HepG2 (cell line): ENCODE measurements around the gene ALS2CL. TPM values are rescaled to one million over a fixed set of nuclear protein-coding genes. Genes with fewer than 3 reads are reported as not detected.

Source experiments
- ATAC-seq: fragments of 200-7000 bp; cut with Tn5 transposase; 3 replicates; pipeline ENCODE4 v1.9.1; 2020; ENCODE audit warnings: mild to moderate bottlenecking, moderate library complexity
- BruUV-seq: library from RNA; stranded (reverse); fragments of 400-500 nt; replicated peaks from 2 replicates; lab custom pipeline; 2021; lab: Mats Ljungman, UMichigan
- CTCF ChIA-PET: fragments of 300-600 bp; formaldehyde crosslinking; extraction: SDS; loops from one replicate; lab custom pipeline; 2021; ENCODE audit warnings: low total read pairs, inconsistent platforms, low intra/inter-chr PET ratio; lab: Yijun Ruan, JAX
- POLR2A ChIA-PET: fragments of 350-600 bp; sonication (Branson Sonifier 250); formaldehyde crosslinking; loops from one replicate; lab custom pipeline; 2020; ENCODE audit warnings: antibody characterized with exemption, inconsistent platforms; lab: Yijun Ruan, JAX
- DNase-seq: peaks from one replicate; pipeline ENCODE4 v3.0.0-alpha.2; 2015; ENCODE audit warnings: low spot score
- FAIRE-seq: peaks from 3 replicates; lab custom pipeline; 2011; peaks lifted over from hg19 to GRCh38; lab: Jason Lieb, UNC
- H2AFZ ChIP-seq: one replicate; pipeline ENCODE4 v1.6.1; 2011; ENCODE audit warnings: low read length, inconsistent platforms
- H3K27ac ChIP-seq: fragments of 300-600 bp; 3 replicates; pipeline ENCODE4 v1.8.0; 2011; ENCODE audit warnings: mixed run types, mild to moderate bottlenecking, mixed read lengths, low read length, inconsistent platforms; ENCODE audit not compliant: insufficient read depth; ENCODE audit errors: extremely low read length
- H3K27me3 ChIP-seq, 2 experiments: fragments of 200-600 bp in 1 of 2; 2 replicates in 1 of 2; 3 replicates in 1 of 2; pipeline versions ENCODE4 v1.6.0 to v1.8.0; 2011; ENCODE audit warnings: low read length in 2 of 2, mild to moderate bottlenecking in 2 of 2, moderate library complexity in 2 of 2, inconsistent platforms in 1 of 2; ENCODE audit not compliant: insufficient read depth in 2 of 2, control insufficient read depth in 1 of 2
- H3K36me3 ChIP-seq, 2 experiments: fragments of 200-600 bp in 1 of 2; replicated peaks in 1 of 2; 2 replicates in 1 of 2; 3 replicates in 1 of 2; pipeline versions ENCODE4 v1.5.1 to v1.8.0; 2011; ENCODE audit warnings: low read length in 2 of 2, inconsistent platforms in 1 of 2; ENCODE audit not compliant: insufficient read depth in 2 of 2, control insufficient read depth in 1 of 2
- H3K4me1 ChIP-seq: 2 replicates; pipeline ENCODE4 v1.5.1; 2012; ENCODE audit warnings: low read length, inconsistent platforms; ENCODE audit not compliant: insufficient read depth
- H3K4me2 ChIP-seq: 2 replicates; pipeline ENCODE4 v1.6.0; 2011; ENCODE audit warnings: low read depth, low read length, inconsistent platforms
- H3K4me3 ChIP-seq, 3 experiments: fragments of 200-600 bp in 1 of 3; sonication (generic), shearing (Covaris generic) in 1 of 3; replicated peaks in 1 of 3; 2 replicates each; pipeline ENCODE4 v1.5.1; 2011 to 2016; ENCODE audit warnings: low read length in 3 of 3, inconsistent platforms in 2 of 3, low read depth in 2 of 3, mild to moderate bottlenecking in 2 of 3, control low read depth in 1 of 3, mixed read lengths in 1 of 3; ENCODE audit not compliant: insufficient read depth in 1 of 3
- H3K79me2 ChIP-seq: one replicate; pipeline ENCODE4 v1.6.1; 2011; ENCODE audit warnings: low read length, inconsistent platforms; ENCODE audit not compliant: insufficient read depth
- H3K9ac ChIP-seq: 2 replicates; pipeline ENCODE4 v1.6.0; 2011; ENCODE audit warnings: mild to moderate bottlenecking, low read depth, low read length, inconsistent platforms; ENCODE audit not compliant: insufficient read depth
- H3K9me3 ChIP-seq: 2 replicates; pipeline ENCODE4 v1.5.1; 2012; ENCODE audit warnings: mild to moderate bottlenecking, low read length
- H4K20me1 ChIP-seq: 2 replicates; pipeline ENCODE4 v1.6.0; 2011; ENCODE audit warnings: inconsistent platforms, mild to moderate bottlenecking, low read length, moderate library complexity; ENCODE audit not compliant: insufficient read depth
- ATM ChIP-seq: fragments of 450-650 bp; IDR thresholded peaks from 2 replicates; pipeline ENCODE4 v1.7.1; 2017; ENCODE audit warnings: mild to moderate bottlenecking, borderline replicate concordance
- CERS6 ChIP-seq: sonication (generic); formaldehyde crosslinking; IDR thresholded peaks from 2 replicates; pipeline ENCODE4 v1.5.0; 2020; ENCODE audit warnings: missing genetic modification reagents
- KLF16 ChIP-seq, 2 experiments: sonication (generic) in 1 of 2; formaldehyde crosslinking in 1 of 2; IDR thresholded peaks; 2 replicates each; pipeline versions ENCODE4 v1.6.1 to v1.8.0; 2016 to 2023; ENCODE audit warnings: missing genetic modification reagents in 2 of 2, missing compliant biosample characterization in 1 of 2
- MIER2 ChIP-seq: IDR thresholded peaks from 2 replicates; pipeline ENCODE4 v1.6.1; 2016; ENCODE audit warnings: missing biosample characterization, missing genetic modification reagents
- PCBP2 ChIP-seq: fragments of 200-400 bp; formaldehyde crosslinking; optimal IDR thresholded peaks from 2 replicates; pipeline ENCODE3; 2018; ENCODE audit warnings: low read length, low read depth; ENCODE audit not compliant: poor library complexity, severe bottlenecking
- SRY ChIP-seq: sonication (generic); formaldehyde crosslinking; IDR thresholded peaks from 2 replicates; pipeline ENCODE4 v1.8.0; 2022; ENCODE audit warnings: mild to moderate bottlenecking, missing genetic modification reagents
- TAF1 ChIP-seq: sonication (generic); formaldehyde crosslinking; IDR thresholded peaks from 2 replicates; pipeline ENCODE4 v1.4.0; 2020; ENCODE audit warnings: missing genetic modification reagents
- ZBTB1 ChIP-seq: sonication (generic); formaldehyde crosslinking; IDR thresholded peaks from 2 replicates; pipeline ENCODE4 v1.4.0; 2020; ENCODE audit warnings: missing genetic modification reagents, borderline replicate concordance
- ZNF34 ChIP-seq: sonication (generic); formaldehyde crosslinking; IDR thresholded peaks from 2 replicates; pipeline ENCODE4 v1.4.0; 2020; ENCODE audit warnings: mild to moderate bottlenecking, missing genetic modification reagents, borderline replicate concordance
- ZNF350 ChIP-seq: sonication (generic); formaldehyde crosslinking; IDR thresholded peaks from 2 replicates; pipeline ENCODE4 v1.4.0; 2020; ENCODE audit warnings: mild to moderate bottlenecking, low read depth, missing genetic modification reagents, borderline replicate concordance
- ZNF598 ChIP-seq: sonication (generic); formaldehyde crosslinking; IDR thresholded peaks from 2 replicates; pipeline ENCODE4 v1.5.1; 2020; ENCODE audit warnings: mild to moderate bottlenecking, missing genetic modification reagents, borderline replicate concordance
- ZNF709 ChIP-seq: sonication (generic); formaldehyde crosslinking; IDR thresholded peaks from 2 replicates; pipeline ENCODE4 v1.5.0; 2020; ENCODE audit warnings: mild to moderate bottlenecking, missing genetic modification reagents
- ZNF713 ChIP-seq: sonication (generic); formaldehyde crosslinking; IDR thresholded peaks from 2 replicates; pipeline ENCODE4 v1.4.0; 2020; ENCODE audit warnings: mild to moderate bottlenecking, missing genetic modification reagents
- ZNF781 ChIP-seq: sonication (generic); formaldehyde crosslinking; IDR thresholded peaks from 2 replicates; pipeline ENCODE4 v1.5.1; 2020; ENCODE audit warnings: borderline replicate concordance, mild to moderate bottlenecking, missing genetic modification reagents; ENCODE audit errors: not compliant biosample characterization
- ZNF782 ChIP-seq: sonication (generic); formaldehyde crosslinking; IDR thresholded peaks from 2 replicates; pipeline ENCODE4 v1.4.0; 2020; ENCODE audit warnings: missing genetic modification reagents, mild to moderate bottlenecking, borderline replicate concordance
- WGBS: methylation state at CpG from one replicate; pipeline ENCODE4 v1.1.6; 2017; ENCODE audit warnings: low lambda C conversion rate; 5-methylcytosine and 5-hydroxymethylcytosine counted together
- in situ Hi-C: cut with HindIII; loops from 2 replicates; pipeline ENCODE4 v1.10.0; 2017; ENCODE audit warnings: low pct_unique_long_range_greater_than_20kb; ENCODE audit not compliant: extremely low pct_ligation_motif_present
- intact Hi-C: fragments of 100-400 bp; cut with micrococcal nuclease; formaldehyde crosslinking; loops from one replicate; pipeline ENCODE4 v1.10.0; 2022; ENCODE audit not compliant: unreplicated experiment
- polyA plus RNA-seq, 8 experiments: library from polyadenylated mRNA; depleted of rRNA in 3 of 8; stranded (reverse) in 7 of 8; unstranded in 1 of 8; fragments of >200 nt; fragmentation: Illumina TruSeq in 4 of 8; extraction: Trizol in 4 of 8; gene quantifications; 2 replicates each; pipeline versions ENCODE4 v1.2.1 to v1.2.3, GENCODE V29; 2011 to 2016; ENCODE audit warnings: low read depth in 4 of 8, missing spikeins in 1 of 8, mixed read lengths in 1 of 8; ENCODE audit not compliant: insufficient read depth in 1 of 8
- total RNA-seq, 5 experiments: library from RNA; depleted of rRNA; stranded (reverse); fragments of >200 nt; fragmentation: Illumina TruSeq; extraction: Trizol; gene quantifications; 2 replicates each; pipeline ENCODE4 v1.2.3, GENCODE V29; 2016; ENCODE audit warnings: low read depth in 1 of 5
- TF ChIP-seq, protein P1 (sequence below): sonication (generic); formaldehyde crosslinking; IDR thresholded peaks from 2 replicates; pipeline ENCODE4 v1.5.1; 2020; ENCODE audit warnings: mild to moderate bottlenecking, missing genetic modification reagents, moderate library complexity

The ALS2CL gene
- total and polyA plus RNA-seq, 2 of the 13 experiments (the other 11 are each of a cell fraction or from before 2014, with no cell fraction given), result not detected

DNA sequence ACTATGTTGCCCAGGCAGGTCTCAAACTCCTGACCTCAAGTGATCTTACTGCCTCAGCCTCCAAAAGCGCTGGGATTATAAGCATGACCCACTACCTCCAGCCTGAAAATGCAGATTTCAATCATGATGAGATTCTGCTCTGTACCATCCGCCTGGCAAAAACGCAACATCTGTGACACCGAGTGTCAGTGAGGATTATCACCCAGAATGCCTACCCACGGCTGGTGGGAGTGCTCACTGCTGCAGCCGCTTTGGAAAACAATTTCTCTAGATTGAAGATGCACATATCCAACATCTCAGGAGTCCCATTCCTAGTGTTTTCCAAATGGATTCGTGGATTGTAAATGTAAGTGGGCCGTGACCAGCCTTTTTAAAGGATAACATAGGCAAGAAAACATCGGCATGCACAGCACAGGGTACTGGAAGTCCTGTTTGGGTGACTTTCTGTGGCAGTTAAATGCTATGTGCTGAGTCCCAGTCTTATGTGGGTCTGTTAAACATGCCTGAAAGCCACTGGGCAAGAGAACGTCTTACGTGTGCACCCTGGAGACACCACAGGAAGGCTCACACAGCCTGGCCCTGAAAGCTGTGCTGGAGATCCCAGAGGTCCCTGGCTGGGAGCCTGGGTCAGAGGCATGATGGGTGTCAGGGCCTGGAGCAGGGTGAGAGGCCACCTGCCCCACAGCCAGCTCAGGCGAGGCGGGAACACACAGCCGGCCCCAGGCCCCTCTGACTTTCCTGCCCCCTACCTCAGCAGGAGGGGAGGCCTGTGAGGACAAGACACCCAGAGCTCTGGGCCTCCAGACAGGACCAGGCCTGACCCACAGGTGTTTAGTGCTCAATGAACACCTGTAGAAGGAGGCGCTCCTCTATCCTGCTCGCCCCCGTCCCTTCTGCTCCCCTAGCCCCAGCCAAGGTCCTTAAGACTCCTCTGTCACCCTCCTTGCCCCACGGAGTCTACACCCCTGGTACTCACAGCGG is 23.3 kb upstream of the ALS2CL start:
- in situ Hi-C loops, result no loop called here
- BruUV-seq, result no TSS peak
- 0 out of 3 replicates have a peak, but pooled peaks have one; percentile 12 for ATAC-seq
- Histone ChIP-seq H3K4me2 (no peak overlapping the region), H3K9me3 (no peaks in the 10 kb centered on the region), H4K20me1 (no peaks in the 10 kb centered on the region), H3K4me3 (no peak overlapping the region), H3K79me2 (no peaks in the 10 kb centered on the region), H2AFZ (no peak overlapping the region), H3K4me1 (peaks cover 2% of the 10 kb centered on the region), H3K9ac (no peak overlapping the region), H3K36me3 (no peaks in the 10 kb centered on the region), H3K27me3 (peaks cover 4% of the 10 kb centered on the region in 2 experiments; a peak in 3 of 5 replicates), H3K27ac (no peak overlapping the region)
- DNase-seq, result no peak
- intact Hi-C loops, result no loop called here
- ChIA-PET POLR2A (no interaction called here), CTCF (no interaction called here)
- no peak for FAIRE-seq
- WGBS, result 51% methylated on average over 14 of the region's 19 CpGs
- no peak for TF ChIP-seq TAF1 (CRISPR knock-in tag)
- no peak for TF ChIP-seq ZBTB1 (CRISPR knock-in tag)
- no peak for TF ChIP-seq ATM
- TF ChIP-seq MIER2 (CRISPR knock-in tag), result no peak
- TF ChIP-seq ZNF34, result no peak
- no peak for TF ChIP-seq ZNF350 (CRISPR knock-in tag)
- no peak for TF ChIP-seq ZNF598 (CRISPR knock-in tag)
- TF ChIP-seq ZNF709 (CRISPR knock-in tag), result no peak
- no peak for TF ChIP-seq PCBP2
- TF ChIP-seq ZNF782 (CRISPR knock-in tag), result no peak
- no peak for TF ChIP-seq CERS6 (CRISPR knock-in tag)
- no peak for TF ChIP-seq SRY (CRISPR knock-in tag)
- no peak for TF ChIP-seq ZNF781 (CRISPR knock-in tag)
- TF ChIP-seq, protein P1, sequence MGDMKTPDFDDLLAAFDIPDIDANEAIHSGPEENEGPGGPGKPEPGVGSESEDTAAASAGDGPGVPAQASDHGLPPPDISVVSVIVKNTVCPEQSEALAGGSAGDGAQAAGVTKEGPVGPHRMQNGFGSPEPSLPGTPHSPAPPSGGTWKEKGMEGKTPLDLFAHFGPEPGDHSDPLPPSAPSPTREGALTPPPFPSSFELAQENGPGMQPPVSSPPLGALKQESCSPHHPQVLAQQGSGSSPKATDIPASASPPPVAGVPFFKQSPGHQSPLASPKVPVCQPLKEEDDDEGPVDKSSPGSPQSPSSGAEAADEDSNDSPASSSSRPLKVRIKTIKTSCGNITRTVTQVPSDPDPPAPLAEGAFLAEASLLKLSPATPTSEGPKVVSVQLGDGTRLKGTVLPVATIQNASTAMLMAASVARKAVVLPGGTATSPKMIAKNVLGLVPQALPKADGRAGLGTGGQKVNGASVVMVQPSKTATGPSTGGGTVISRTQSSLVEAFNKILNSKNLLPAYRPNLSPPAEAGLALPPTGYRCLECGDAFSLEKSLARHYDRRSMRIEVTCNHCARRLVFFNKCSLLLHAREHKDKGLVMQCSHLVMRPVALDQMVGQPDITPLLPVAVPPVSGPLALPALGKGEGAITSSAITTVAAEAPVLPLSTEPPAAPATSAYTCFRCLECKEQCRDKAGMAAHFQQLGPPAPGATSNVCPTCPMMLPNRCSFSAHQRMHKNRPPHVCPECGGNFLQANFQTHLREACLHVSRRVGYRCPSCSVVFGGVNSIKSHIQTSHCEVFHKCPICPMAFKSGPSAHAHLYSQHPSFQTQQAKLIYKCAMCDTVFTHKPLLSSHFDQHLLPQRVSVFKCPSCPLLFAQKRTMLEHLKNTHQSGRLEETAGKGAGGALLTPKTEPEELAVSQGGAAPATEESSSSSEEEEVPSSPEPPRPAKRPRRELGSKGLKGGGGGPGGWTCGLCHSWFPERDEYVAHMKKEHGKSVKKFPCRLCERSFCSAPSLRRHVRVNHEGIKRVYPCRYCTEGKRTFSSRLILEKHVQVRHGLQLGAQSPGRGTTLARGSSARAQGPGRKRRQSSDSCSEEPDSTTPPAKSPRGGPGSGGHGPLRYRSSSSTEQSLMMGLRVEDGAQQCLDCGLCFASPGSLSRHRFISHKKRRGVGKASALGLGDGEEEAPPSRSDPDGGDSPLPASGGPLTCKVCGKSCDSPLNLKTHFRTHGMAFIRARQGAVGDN (CRISPR knock-in tag), result no peak
- TF ChIP-seq ZNF713 (CRISPR knock-in tag), result no peak
- TF ChIP-seq KLF16 (CRISPR knock-in tag; IDR thresholded peaks at IDR 0.05), result no peak
